Right ventricle myocardium superior (tissue), 1 donor: ENCODE results near the gene DDIT3. TPM values are rescaled to one million over a fixed set of nuclear protein-coding genes. Genes with fewer than 3 reads are reported as not detected.

Experiments used
- ATAC-seq: fragments of 200-7000 bp; cut with Tn5 transposase; one replicate; pipeline ENCODE4 v1.9.1; 2020; ENCODE audit warnings: mild to moderate bottlenecking; ENCODE audit not compliant: poor library complexity
- DNase-seq: peaks from one replicate; pipeline ENCODE4 v3.0.0-alpha.2; 2020
- intact Hi-C: fragments of 100-400 bp; cut with DNase I; formaldehyde crosslinking; loops from one replicate; pipeline ENCODE4 v1.11.2; 2022
- total RNA-seq: library from RNA; stranded (reverse); fragmentation: NEBNext Ultra II Directional; extraction: Animal tissue kit (Norgen Biotek cat#: 25700); gene quantifications from one replicate; pipeline ENCODE4 v1.2.1, GENCODE V29; 2021
- donor health status: DM: no; HTN: yes; CAD: no; lungs with severe emphysema.

Gene DDIT3
- total RNA-seq, 1 donor from 2014 or later, result 16.4 TPM

- DNase-seq (no peak), ATAC-seq (no peak)
- intact Hi-C loops, result no loop called here
Observed at GRCh38 chr12:57549203-57549908, 29.0 kb upstream of the DDIT3 start.

- intact Hi-C loops, result no loop called here
- no peak for ATAC-seq
Observed at GRCh38 chr12:57548488-57548887, 28.2 kb upstream of the DDIT3 start.

GRCh38 chr12:57548013-57548315 is 27.6 kb upstream of the DDIT3 start:
- intact Hi-C loops, result no loop called here
- ATAC-seq (no peak), DNase-seq (no peak)

More at GRCh38 chr12:57548488-57548887, 28.2 kb upstream of the DDIT3 start:
- no peak for DNase-seq

GRCh38 chr12:57547288-57548012 is 27.1 kb upstream of the DDIT3 start:
- ATAC-seq (no peak), DNase-seq (no peak)
- intact Hi-C loops, result no loop called here

GRCh38 chr12:57546438-57547287 is 26.3 kb upstream of the DDIT3 start, which contains the start of gene DCTN2:
Gene DCTN2 (minus strand): TSS chr12:57547192. CDS start chr12:57547063, 129 bp downstream.
- intact Hi-C loops, result no loop called here
- ATAC-seq (peak; percentile 98), DNase-seq (peak; percentile 96)

GRCh38 chr12:57545809-57546437 is 25.6 kb upstream of the DDIT3 start:
- intact Hi-C loops, result no loop called here
- ATAC-seq (no peak), DNase-seq (no peak)

GRCh38 chr12:57543581-57543980 is 23.3 kb upstream of the DDIT3 start:
- DNase-seq, result no peak
- intact Hi-C loops, result no loop called here
- no peak for ATAC-seq

- intact Hi-C loops, result no loop called here
- ATAC-seq, result no peak
Observed at GRCh38 chr12:57541717-57542116, 21.4 kb upstream of the DDIT3 start.

GRCh38 chr12:57541001-57541400 is 20.7 kb upstream of the DDIT3 start:
- ATAC-seq, result no peak
- DNase-seq, result no peak
- intact Hi-C loops, result no loop called here

More at GRCh38 chr12:57541717-57542116, 21.4 kb upstream of the DDIT3 start:
- DNase-seq, result no peak

- intact Hi-C loops, result no loop called here
- DNase-seq (no peak), ATAC-seq (no peak)
Observed at GRCh38 chr12:57539134-57539768, 18.9 kb upstream of the DDIT3 start.

- intact Hi-C loops, result no loop called here
Observed at GRCh38 chr12:57536597-57536942, 16.3 kb upstream of the DDIT3 start.

GRCh38 chr12:57535764-57536596 is 15.7 kb upstream of the DDIT3 start:
- no peak for DNase-seq
- intact Hi-C loops, result no loop called here
- ATAC-seq, result no peak

More at GRCh38 chr12:57536597-57536942, 16.3 kb upstream of the DDIT3 start:
- DNase-seq, result no peak
- no peak for ATAC-seq

- intact Hi-C loops, result no loop called here
- ATAC-seq, result no peak
- DNase-seq, result no peak
Observed at GRCh38 chr12:57534991-57535543, 14.8 kb upstream of the DDIT3 start.

GRCh38 chr12:57534250-57534649 is 13.9 kb upstream of the DDIT3 start:
- intact Hi-C loops, result no loop called here
- DNase-seq (no peak), ATAC-seq (no peak)

GRCh38 chr12:57533108-57533507 is 12.8 kb upstream of the DDIT3 start:
- DNase-seq (no peak), ATAC-seq (no peak)
- intact Hi-C loops, result no loop called here

- intact Hi-C loops, result no loop called here
- DNase-seq (no peak), ATAC-seq (no peak)
Observed at GRCh38 chr12:57531836-57532235, 11.5 kb upstream of the DDIT3 start.

GRCh38 chr12:57530396-57531142 is 10.3 kb upstream of the DDIT3 start:
- intact Hi-C loops, result no loop called here
- DNase-seq (no peak), ATAC-seq (no peak)
